ENCODE data around the gene WDR49.
"Not testable (repeated sequence)": the region's sequence is repeated elsewhere in the genome, so short reads cannot be mapped to it uniquely, and the experiment has no call there.

Gene WDR49

DNA sequence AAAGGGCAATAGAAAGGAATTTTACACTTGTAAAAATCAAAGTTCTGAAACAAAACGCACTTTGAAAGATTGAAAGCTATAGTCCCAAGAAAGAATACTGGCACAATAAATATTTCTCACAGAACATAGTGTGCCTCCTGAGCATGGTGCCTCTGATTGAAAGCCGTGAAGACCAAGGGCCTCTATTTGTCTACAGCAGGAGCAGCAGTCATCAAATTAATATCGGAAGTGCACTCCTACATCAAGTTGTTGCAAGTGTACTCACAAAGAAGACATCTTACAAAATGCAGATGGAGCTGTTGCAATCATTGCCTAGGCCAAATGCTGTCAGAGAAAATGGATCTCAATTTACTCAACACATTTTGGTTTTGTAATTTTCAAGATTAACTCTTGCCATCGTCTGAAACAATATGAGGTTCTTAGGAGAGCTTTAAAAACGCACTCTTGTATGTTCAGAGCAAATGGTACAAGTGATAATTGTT is 9.2 kb upstream of the WDR49 start:
- no peak for ATAC-seq (replicated peaks; ENCODE audit: extremely low read depth, poor library complexity, severe bottlenecking)
- no peak for DNase-seq (ENCODE audit: low spot score in 2 of 2)
- H3K9me3 Mint-ChIP-seq, result no peaks in the 10 kb centered on the region
- H3K4me3 Mint-ChIP-seq, result no peak overlapping the region
- no peaks in the 10 kb centered on the region for H3K4me1 Mint-ChIP-seq
- no peaks in the 10 kb centered on the region for H3K36me3 Mint-ChIP-seq (ENCODE audit: insufficient read depth)
- H3K27ac Mint-ChIP-seq (ENCODE audit: low read depth), result no peak overlapping the region
- peaks cover 9% of the 10 kb centered on the region for H3K27me3 Mint-ChIP-seq

GRCh38 chr3:167657684-167658225 is 4.0 kb upstream of the WDR49 start:
- Mint-ChIP-seq H3K4me3 (no peak overlapping the region), H3K9me3 (no peaks in the 10 kb centered on the region), H3K27me3 (peaks cover 20% of the 10 kb centered on the region), H3K4me1 (no peaks in the 10 kb centered on the region), H3K27ac (ENCODE audit: low read depth) (no peak overlapping the region), H3K36me3 (ENCODE audit: insufficient read depth) (no peaks in the 10 kb centered on the region)
- DNase-seq (ENCODE audit: low spot score in 2 of 2) (no peak), ATAC-seq (replicated peaks; ENCODE audit: extremely low read depth, poor library complexity, severe bottlenecking) (no peak)

- ATAC-seq (replicated peaks; ENCODE audit: extremely low read depth, poor library complexity, severe bottlenecking) (no peak), DNase-seq (ENCODE audit: low spot score in 2 of 2) (no peak)
- Mint-ChIP-seq H3K4me3 (no peak overlapping the region), H3K9me3 (no peaks in the 10 kb centered on the region), H3K27me3 (peaks cover 20% of the 10 kb centered on the region), H3K27ac (ENCODE audit: low read depth) (no peak overlapping the region), H3K36me3 (ENCODE audit: insufficient read depth) (no peaks in the 10 kb centered on the region), H3K4me1 (no peaks in the 10 kb centered on the region)
These were observed 3.1 kb upstream of the WDR49 start for GRCh38 chr3:167656821-167657220.

DNA sequence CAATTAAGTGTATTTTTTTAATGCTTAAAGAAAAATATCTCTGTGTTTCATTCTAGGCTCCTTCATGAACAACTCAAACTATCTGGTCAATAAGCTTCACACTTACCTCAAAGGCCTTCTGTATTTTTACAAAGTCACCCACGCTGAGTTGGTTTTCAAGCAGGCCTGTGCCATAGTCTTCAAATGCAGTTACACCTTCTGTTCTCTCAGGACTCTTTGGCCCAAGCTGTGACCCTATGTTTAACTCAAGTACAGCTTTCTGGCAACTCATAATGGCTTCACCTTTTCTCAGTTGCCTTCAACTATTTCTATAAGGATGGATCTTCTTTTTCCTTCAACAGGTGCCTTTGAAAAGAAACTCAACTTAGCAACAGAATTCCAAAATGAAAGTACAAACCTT is 587 bp downstream of the WDR49 start:
- H3K4me1 Mint-ChIP-seq, result peaks cover 12% of the 10 kb centered on the region
- H3K9me3 Mint-ChIP-seq, result no peaks in the 10 kb centered on the region
- H3K4me3 Mint-ChIP-seq, result no peak overlapping the region

GRCh38 chr3:167651826-167652225 is 1.9 kb downstream of the WDR49 start:
- DNase-seq (ENCODE audit: low spot score in 2 of 2) (no peak), ATAC-seq (replicated peaks; ENCODE audit: extremely low read depth, poor library complexity, severe bottlenecking) (no peak)
- Mint-ChIP-seq H3K4me1 (peaks cover 12% of the 10 kb centered on the region), H3K36me3 (ENCODE audit: insufficient read depth) (no peaks in the 10 kb centered on the region), H3K27me3 (peaks cover 8% of the 10 kb centered on the region), H3K27ac (ENCODE audit: low read depth) (no peak overlapping the region), H3K4me3 (no peak overlapping the region), H3K9me3 (no peaks in the 10 kb centered on the region)

More for the DNA sequence above, 587 bp downstream of the WDR49 start:
- Mint-ChIP-seq H3K27ac (ENCODE audit: low read depth) (no peak overlapping the region), H3K36me3 (ENCODE audit: insufficient read depth) (no peaks in the 10 kb centered on the region), H3K27me3 (peaks cover 13% of the 10 kb centered on the region)
- DNase-seq (ENCODE audit: low spot score in 2 of 2), result no peak
- no peak for ATAC-seq (replicated peaks; ENCODE audit: extremely low read depth, poor library complexity, severe bottlenecking)

- DNase-seq (ENCODE audit: low spot score in 2 of 2) (no peak), ATAC-seq (replicated peaks; ENCODE audit: extremely low read depth, poor library complexity, severe bottlenecking) (no peak)
- H3K27ac Mint-ChIP-seq (ENCODE audit: low read depth), result no peak overlapping the region
- no peaks in the 10 kb centered on the region for H3K36me3 Mint-ChIP-seq (ENCODE audit: insufficient read depth)
- H3K27me3 Mint-ChIP-seq, result peaks cover 13% of the 10 kb centered on the region
- no peak overlapping the region for H3K4me3 Mint-ChIP-seq
- H3K9me3 Mint-ChIP-seq, result peaks cover 8% of the 10 kb centered on the region
- peaks cover 12% of the 10 kb centered on the region for H3K4me1 Mint-ChIP-seq
These were observed 3.3 kb downstream of the WDR49 start for GRCh38 chr3:167650459-167650858.

- ATAC-seq (replicated peaks; ENCODE audit: extremely low read depth, poor library complexity, severe bottlenecking) (no peak), DNase-seq (ENCODE audit: low spot score in 2 of 2) (no peak)
- Mint-ChIP-seq H3K36me3 (ENCODE audit: insufficient read depth) (no peaks in the 10 kb centered on the region), H3K4me3 (no peak overlapping the region), H3K27me3 (peaks cover 16% of the 10 kb centered on the region), H3K4me1 (peaks cover 12% of the 10 kb centered on the region), H3K9me3 (peaks cover 9% of the 10 kb centered on the region), H3K27ac (ENCODE audit: low read depth) (no peak overlapping the region)
These were observed 4.0 kb downstream of the WDR49 start for GRCh38 chr3:167649746-167650145.

DNA sequence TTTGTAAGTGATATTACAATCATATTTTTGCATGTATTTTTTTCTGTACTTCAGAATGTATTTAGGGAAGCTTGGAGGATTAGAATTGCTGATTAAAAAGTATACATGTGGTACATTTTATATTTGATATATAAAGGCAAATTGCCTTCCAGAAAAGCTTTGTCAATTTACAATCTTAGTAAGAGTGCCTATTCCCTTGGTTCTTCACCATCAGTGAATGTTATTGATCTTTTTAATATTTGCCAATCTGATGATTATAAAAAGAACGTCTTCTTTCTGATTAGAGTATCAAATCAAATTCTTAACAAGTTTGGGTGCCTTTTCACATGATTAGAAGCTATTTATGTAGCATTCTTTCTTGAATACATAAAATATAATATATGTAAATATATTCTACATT is 9.1 kb downstream of the WDR49 start:
- Mint-ChIP-seq H3K4me1 (peaks cover under 1% of the 10 kb centered on the region), H3K27me3 (peaks cover 42% of the 10 kb centered on the region), H3K36me3 (ENCODE audit: insufficient read depth) (no peaks in the 10 kb centered on the region), H3K4me3 (no peak overlapping the region), H3K27ac (ENCODE audit: low read depth) (no peak overlapping the region), H3K9me3 (peaks cover 9% of the 10 kb centered on the region)
- ATAC-seq (replicated peaks; ENCODE audit: extremely low read depth, poor library complexity, severe bottlenecking) (no peak), DNase-seq (ENCODE audit: low spot score in 2 of 2) (no peak)

GRCh38 chr3:167631471-167631870 is 22.3 kb downstream of the WDR49 start:
- H3K9me3 Mint-ChIP-seq, result no peaks in the 10 kb centered on the region
- no peak for ATAC-seq (replicated peaks; ENCODE audit: extremely low read depth, poor library complexity, severe bottlenecking)
- peaks cover 3% of the 10 kb centered on the region for H3K27me3 Mint-ChIP-seq
- H3K4me1 Mint-ChIP-seq, result no peaks in the 10 kb centered on the region
- DNase-seq (ENCODE audit: low spot score in 2 of 2), result no peak
- no peak overlapping the region for H3K4me3 Mint-ChIP-seq
- no peak overlapping the region for H3K27ac Mint-ChIP-seq (ENCODE audit: low read depth)
- H3K36me3 Mint-ChIP-seq (ENCODE audit: insufficient read depth), result no peaks in the 10 kb centered on the region

DNA sequence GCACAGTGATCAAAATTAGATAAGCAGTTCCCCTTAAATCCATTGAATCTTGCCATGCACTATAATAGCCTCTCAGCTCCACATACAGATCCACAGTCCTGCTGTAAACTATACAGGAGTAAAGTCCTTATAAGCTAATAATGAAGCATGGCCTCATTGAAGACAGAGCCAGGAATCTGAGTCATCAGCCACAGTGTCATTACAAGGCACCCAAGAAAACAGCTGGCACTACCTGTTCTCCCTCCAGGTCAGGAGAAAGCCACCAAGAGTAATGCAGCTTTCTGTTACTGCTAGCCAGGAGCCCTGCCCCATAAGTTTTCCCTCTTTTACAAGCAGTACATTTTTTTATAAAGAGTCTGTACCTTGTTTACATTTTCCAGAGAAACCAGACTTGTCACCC is 27.3 kb downstream of the WDR49 start:
- no peak for DNase-seq (ENCODE audit: low spot score in 2 of 2)
- Mint-ChIP-seq H3K27me3 (peaks cover 21% of the 10 kb centered on the region), H3K9me3 (no peaks in the 10 kb centered on the region), H3K36me3 (ENCODE audit: insufficient read depth) (no peaks in the 10 kb centered on the region), H3K4me1 (no peaks in the 10 kb centered on the region), H3K27ac (ENCODE audit: low read depth) (no peak overlapping the region), H3K4me3 (no peak overlapping the region)
- no peak for ATAC-seq (replicated peaks; ENCODE audit: extremely low read depth, poor library complexity, severe bottlenecking)

DNA sequence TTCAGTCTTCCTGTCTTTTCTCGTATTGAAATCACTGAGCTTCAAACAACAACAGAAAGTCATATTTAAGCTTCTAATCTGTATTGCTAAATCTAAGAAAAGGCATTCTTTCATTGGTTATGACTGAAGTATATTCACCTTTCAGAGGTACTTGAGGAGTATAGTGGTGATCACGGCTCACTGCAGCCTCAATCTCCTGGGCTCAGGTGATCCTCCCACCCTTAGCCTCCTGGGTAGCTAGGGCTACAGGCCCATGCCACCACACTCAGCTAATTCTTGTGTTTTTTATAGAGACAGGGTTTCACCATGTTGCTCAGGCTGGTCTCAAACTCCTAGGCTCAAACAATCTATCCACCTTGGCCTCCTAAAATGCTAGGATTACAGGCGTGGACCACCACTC is 38.7 kb downstream of the WDR49 start:
- Mint-ChIP-seq H3K36me3 (ENCODE audit: insufficient read depth) (no peaks in the 10 kb centered on the region), H3K27me3 (peaks cover 38% of the 10 kb centered on the region)

GRCh38 chr3:167614196-167614595 is 39.5 kb downstream of the WDR49 start:
- ATAC-seq (replicated peaks; ENCODE audit: extremely low read depth, poor library complexity, severe bottlenecking), result not testable (repeated sequence)

More for the DNA sequence above, 38.7 kb downstream of the WDR49 start:
- Mint-ChIP-seq H3K4me1 (no peaks in the 10 kb centered on the region), H3K27ac (ENCODE audit: low read depth) (no peak overlapping the region), H3K9me3 (no peaks in the 10 kb centered on the region), H3K4me3 (no peak overlapping the region)
- ATAC-seq (replicated peaks; ENCODE audit: extremely low read depth, poor library complexity, severe bottlenecking), result no peak
- no peak for DNase-seq (ENCODE audit: low spot score in 2 of 2)

DNA sequence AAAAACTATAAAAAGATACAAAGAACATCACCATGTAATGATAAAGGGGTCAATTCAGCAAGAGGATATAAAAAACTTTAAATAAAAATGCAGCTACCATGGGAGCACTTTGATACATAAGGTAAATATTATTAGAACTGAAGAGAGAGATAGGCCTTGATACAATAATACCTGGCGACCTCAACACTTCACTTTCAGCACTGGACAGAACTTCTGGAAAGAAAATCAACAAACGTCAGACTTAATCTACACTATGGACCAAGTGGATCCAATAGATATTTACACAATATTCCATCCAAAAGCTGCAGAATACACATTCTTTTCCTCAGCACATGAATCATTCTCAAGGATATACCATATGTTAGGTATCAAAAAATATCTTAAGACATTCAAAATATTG is 42.0 kb downstream of the WDR49 start:
- ATAC-seq (replicated peaks; ENCODE audit: extremely low read depth, poor library complexity, severe bottlenecking), result no peak
- no peak for DNase-seq (ENCODE audit: low spot score in 2 of 2)
- H3K27ac Mint-ChIP-seq (ENCODE audit: low read depth), result no peak overlapping the region
- H3K27me3 Mint-ChIP-seq, result peaks cover 59% of the 10 kb centered on the region
- H3K4me3 Mint-ChIP-seq, result no peak overlapping the region
- H3K36me3 Mint-ChIP-seq (ENCODE audit: insufficient read depth), result peaks cover 2% of the 10 kb centered on the region
- H3K9me3 Mint-ChIP-seq, result no peaks in the 10 kb centered on the region
- no peaks in the 10 kb centered on the region for H3K4me1 Mint-ChIP-seq

More at GRCh38 chr3:167614196-167614595, 39.5 kb downstream of the WDR49 start:
- not testable (repeated sequence) for H3K4me3 Mint-ChIP-seq; H3K9me3 Mint-ChIP-seq; DNase-seq (ENCODE audit: low spot score in 2 of 2); H3K4me1 Mint-ChIP-seq; H3K36me3 Mint-ChIP-seq (ENCODE audit: insufficient read depth); H3K27ac Mint-ChIP-seq (ENCODE audit: low read depth)
- H3K27me3 Mint-ChIP-seq, result peaks cover 45% of the 10 kb centered on the region
